GM19438 (cell line): Measurements from ENCODE around the gene CXorf38.

Experiments
- ATAC-seq: cut with Tn5 transposase; IDR thresholded peaks from one replicate; pipeline ENCODE4 v1.9.1; 2021; ENCODE audit warnings: low read depth; ENCODE audit not compliant: unreplicated experiment

CXorf38 gene, protein sequence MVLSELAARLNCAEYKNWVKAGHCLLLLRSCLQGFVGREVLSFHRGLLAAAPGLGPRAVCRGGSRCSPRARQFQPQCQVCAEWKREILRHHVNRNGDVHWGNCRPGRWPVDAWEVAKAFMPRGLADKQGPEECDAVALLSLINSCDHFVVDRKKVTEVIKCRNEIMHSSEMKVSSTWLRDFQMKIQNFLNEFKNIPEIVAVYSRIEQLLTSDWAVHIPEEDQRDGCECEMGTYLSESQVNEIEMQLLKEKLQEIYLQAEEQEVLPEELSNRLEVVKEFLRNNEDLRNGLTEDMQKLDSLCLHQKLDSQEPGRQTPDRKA

GRCh38 chrX:40647307-40648197 lies at the start of gene CXorf38:
CXorf38 (minus strand) TSS chrX:40647561; CDS start chrX:40647520, 41 bp downstream.
- peak; percentile 71 for ATAC-seq

DNA sequence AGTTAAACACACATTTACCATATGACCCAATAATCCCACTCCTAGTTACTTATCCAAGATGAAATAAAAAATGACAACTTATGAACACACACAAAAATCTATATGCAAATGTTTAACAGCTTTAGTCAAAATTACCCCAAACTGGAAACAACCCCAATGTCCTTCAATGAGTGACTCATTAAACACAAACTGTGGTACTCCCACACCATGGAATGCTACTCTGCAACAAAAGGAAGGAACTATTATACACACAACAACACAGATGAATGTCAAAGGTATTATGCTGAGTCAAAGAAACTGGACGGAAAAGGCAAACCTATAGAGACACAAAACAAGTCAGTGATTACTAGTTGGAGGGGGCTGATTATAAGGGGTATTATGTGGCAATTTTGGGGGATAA lies 47.4 kb upstream of the CXorf38 start:
- no peak for ATAC-seq

- ATAC-seq = no peak
Measured at GRCh38 chrX:40688929-40689328, 41.6 kb upstream of the CXorf38 start.

DNA sequence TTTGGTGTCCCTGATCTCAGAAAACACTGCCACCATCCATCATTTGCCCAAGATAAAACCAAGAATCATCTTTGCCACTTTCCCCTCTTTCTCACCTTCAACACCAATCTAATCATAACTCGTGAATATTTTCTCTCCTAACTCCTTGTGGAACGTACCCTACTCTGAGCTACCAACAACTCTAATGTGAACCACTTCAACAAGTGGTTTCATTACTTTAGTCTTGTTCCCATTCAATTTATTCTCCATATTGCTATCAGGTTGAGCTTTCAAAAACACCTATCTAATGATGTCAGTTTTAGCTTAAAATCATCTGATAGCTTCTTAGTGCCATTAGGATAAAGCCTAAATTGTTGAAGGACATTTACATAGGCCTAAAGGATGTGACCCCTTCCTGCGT lies 39.8 kb upstream of the CXorf38 start:
- ATAC-seq = no peak

GRCh38 chrX:40685362-40685918 lies 38.1 kb upstream of the CXorf38 start:
- ATAC-seq = no peak

DNA sequence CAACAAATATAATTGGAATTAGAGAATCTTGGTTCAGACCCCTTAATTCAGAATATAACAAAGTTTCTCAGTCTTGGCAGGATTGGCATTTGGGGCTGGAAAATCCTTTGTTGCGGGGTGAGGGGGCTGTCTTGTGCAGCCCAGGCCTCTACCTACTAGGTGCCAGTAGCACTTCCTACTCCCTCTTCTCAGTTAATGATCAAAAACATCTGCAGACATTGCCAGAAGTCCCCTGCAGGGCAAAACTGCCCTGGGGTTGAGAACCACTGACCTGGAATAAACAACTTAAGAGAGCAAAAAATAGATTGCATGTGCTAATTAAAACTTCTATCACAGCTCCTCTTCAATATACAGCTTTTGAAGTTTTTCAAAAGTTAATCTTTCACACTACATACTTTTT lies 36.7 kb upstream of the CXorf38 start:
- ATAC-seq = no peak

GRCh38 chrX:40683245-40683644 lies 35.9 kb upstream of the CXorf38 start:
- ATAC-seq = no peak

GRCh38 chrX:40671126-40671525 lies 23.8 kb upstream of the CXorf38 start:
- no peak for ATAC-seq

DNA sequence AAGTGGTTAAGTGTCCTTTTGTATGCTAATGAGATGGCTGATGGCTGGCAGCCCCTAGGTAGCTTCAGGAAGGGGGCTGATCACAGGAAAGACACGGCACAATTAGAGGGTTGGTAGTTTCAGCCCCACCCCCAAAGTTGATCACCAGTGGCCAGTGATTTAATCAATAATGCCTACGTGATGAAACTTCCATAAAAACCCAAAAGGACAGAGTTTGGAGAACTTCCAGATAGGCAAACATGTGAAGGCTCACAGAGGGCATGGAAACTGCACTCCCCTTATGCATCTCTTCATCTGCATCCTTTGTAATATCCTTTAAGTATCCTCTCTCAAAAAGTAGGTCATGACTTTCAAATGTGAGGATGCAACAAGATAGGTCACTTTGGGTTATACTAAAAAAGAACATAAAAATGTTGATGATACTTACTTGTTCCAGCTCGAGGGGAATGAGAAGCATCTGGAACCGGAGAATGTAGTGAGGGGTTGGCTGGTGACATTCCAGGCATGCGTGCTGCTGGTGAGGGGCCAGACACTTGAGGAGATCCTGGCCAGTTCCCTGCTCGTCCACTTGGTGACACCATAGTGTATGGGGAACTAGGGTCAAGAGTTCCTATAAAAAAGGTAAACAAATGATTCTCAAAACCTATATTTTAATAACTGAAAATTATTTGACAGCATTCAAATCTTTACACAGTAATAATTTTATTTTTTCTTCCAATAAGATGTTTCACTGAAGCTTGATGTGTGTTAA lies 16.7 kb upstream of the CXorf38 start:
- ATAC-seq = no peak

- ATAC-seq = no peak
Measured at GRCh38 chrX:40663078-40663740, 15.8 kb upstream of the CXorf38 start.

- no peak for ATAC-seq
Measured at GRCh38 chrX:40661489-40661888, 14.1 kb upstream of the CXorf38 start.

DNA sequence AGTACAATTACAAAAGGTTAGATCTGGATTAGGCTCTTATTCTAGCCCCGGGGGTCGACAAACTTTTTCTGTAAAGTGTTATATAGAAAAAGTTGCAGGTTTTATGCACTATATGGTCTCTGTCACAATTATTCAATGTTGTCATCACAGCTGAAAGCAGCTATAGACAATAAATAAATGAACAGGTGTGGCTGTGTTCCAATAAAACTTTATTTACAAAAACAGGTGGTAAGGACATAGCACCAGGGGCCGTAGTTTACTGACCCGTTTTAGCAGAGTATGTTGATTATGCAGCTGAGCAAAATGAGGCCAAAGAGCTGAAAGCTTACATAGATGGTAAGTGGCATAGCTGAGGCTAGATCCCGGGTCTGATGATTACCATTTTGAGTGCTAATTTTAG lies 13.0 kb upstream of the CXorf38 start:
- no peak for ATAC-seq

GRCh38 chrX:40653535-40653934 lies 6.2 kb upstream of the CXorf38 start:
- no peak for ATAC-seq

DNA sequence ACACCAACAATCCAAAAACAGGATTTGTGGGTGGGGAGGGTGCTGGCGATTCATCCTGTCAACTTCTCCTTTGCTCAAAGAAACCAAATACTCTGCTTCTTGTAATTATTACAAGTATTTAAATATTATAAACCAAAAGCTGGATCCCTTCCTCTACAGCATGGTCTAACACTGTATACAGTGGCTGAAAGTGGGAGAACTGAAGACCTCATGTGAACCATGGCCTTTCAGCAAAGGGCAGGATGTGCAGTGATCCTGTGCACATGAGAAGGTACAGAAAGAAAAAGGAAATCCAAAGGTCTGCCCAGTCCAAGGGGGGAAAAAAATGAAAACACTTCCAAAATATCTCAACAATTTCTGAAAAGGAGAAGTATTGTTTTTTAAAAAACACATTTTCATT lies 5.3 kb upstream of the CXorf38 start:
- ATAC-seq = no peak

- no peak for ATAC-seq
Measured at GRCh38 chrX:40651620-40652223, 4.4 kb upstream of the CXorf38 start.

DNA sequence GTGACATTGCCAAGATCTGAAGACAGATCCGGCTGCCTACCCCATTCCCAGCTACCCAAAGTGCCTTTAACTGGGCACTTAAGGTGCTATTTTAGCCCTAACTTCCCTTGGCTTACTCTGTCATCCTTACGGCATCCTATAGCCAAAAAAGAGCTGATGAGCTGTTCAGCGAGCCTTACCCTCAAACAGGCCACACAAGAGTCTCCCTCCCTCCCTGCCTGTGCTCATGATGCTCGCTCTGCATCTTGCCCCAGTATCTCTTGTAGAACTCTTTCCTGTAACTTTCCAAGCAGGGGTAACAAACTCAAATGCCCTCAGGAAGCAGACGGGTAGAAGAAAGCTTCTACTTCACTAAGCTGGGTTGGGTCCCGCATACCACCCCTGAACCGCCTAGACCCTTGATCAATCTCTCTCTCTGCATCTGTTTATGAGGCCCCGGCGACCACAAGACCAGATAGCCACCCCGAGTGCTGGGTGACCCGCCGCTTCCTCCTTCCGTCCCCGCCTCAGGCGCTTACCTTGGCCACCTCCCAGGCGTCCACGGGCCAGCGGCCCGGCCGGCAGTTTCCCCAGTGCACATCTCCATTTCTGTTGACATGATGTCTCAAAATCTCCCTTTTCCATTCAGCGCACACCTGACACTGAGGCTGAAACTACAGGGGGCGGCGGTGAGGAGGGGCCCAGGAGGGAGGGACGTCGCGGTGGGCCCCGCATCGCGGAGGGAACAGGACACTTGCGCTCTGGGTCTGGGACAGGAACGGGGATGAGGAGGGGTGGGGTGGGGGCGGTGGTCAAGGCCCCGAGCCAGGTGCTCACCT lies 663 bp downstream of the CXorf38 start:
- peak; percentile 13 for ATAC-seq

GRCh38 chrX:40644821-40645358 lies 2.5 kb downstream of the CXorf38 start:
- ATAC-seq = peak; percentile 45

- ATAC-seq = no peak
Measured at GRCh38 chrX:40644176-40644575, 3.2 kb downstream of the CXorf38 start.

DNA sequence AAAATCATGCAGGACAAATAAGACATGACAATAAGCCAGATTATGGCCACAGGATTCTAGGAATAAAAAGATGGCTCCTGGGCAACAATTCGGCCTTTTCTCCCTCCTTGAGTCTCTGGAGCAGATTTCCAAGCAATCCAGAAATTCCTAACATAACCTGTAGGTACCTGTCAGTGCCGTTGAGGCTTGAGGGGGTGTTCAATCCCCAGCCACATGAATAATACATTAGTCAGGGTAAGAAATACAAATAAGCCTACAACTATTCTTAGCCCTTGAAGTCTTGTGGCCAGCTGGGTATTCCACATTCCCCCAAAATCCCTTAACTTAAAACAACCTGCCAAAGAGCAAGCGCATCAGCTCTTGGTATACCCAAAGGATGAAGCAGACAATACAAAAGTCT lies 9.7 kb downstream of the CXorf38 start:
- no peak for ATAC-seq
